H9 (cell line): ENCODE results near the gene PPP1R13L. TPM values are rescaled to one million over a fixed set of nuclear protein-coding genes. Genes with fewer than 3 reads are reported as not detected.
"Not testable (repeated sequence)": the region's sequence is repeated elsewhere in the genome, so short reads cannot be mapped to it uniquely, and the experiment has no call there.

Experiments used
- DNase-seq: peaks from one replicate; pipeline ENCODE4 v3.0.0-alpha.2; 2017
- H2AFZ ChIP-seq: one replicate; pipeline ENCODE4 v1.6.1; 2013; ENCODE audit warnings: mild to moderate bottlenecking, low read length, control low read depth, moderate library complexity
- H2AK5ac ChIP-seq: 2 replicates; pipeline ENCODE4 v1.6.1; 2013; ENCODE audit warnings: low read length, control low read depth, mixed read lengths; ENCODE audit not compliant: insufficient read length
- H2BK120ac ChIP-seq: one replicate; pipeline ENCODE4 v1.6.1; 2013; ENCODE audit warnings: low read depth, mild to moderate bottlenecking, low read length, control low read depth, inconsistent platforms; ENCODE audit not compliant: poor library complexity, severe bottlenecking
- H2BK12ac ChIP-seq: 2 replicates; pipeline ENCODE4 v1.6.1; 2013; ENCODE audit warnings: low read length, control low read depth, mixed read lengths, low read depth; ENCODE audit not compliant: insufficient read length
- H2BK15ac ChIP-seq: 2 replicates; pipeline ENCODE4 v1.6.1; 2013; ENCODE audit warnings: low read depth, low read length, control low read depth
- H2BK20ac ChIP-seq: one replicate; pipeline ENCODE4 v1.6.1; 2013; ENCODE audit warnings: low read depth, mild to moderate bottlenecking, low read length, control low read depth, inconsistent platforms; ENCODE audit not compliant: poor library complexity, severe bottlenecking
- H2BK5ac ChIP-seq: 2 replicates; pipeline ENCODE4 v1.6.1; 2013; ENCODE audit warnings: low read length, control low read depth, mixed read lengths; ENCODE audit not compliant: insufficient read length
- H3K14ac ChIP-seq: 2 replicates; pipeline ENCODE4 v1.6.1; 2013; ENCODE audit warnings: low read length, control low read depth; ENCODE audit not compliant: insufficient read depth
- H3K18ac ChIP-seq: 2 replicates; pipeline ENCODE4 v1.6.1; 2013; ENCODE audit warnings: low read depth, mild to moderate bottlenecking, mixed read lengths, low read length, control low read depth; ENCODE audit not compliant: insufficient read length
- H3K23ac ChIP-seq: 2 replicates; pipeline ENCODE4 v1.6.1; 2013; ENCODE audit warnings: low read length, control low read depth, mixed read lengths, low read depth; ENCODE audit not compliant: insufficient read length
- H3K23me2 ChIP-seq: 2 replicates; pipeline ENCODE4 v1.6.1; 2013; ENCODE audit warnings: low read depth, mild to moderate bottlenecking, mixed read lengths, low read length, control low read depth; ENCODE audit not compliant: insufficient read length, poor library complexity, severe bottlenecking
- H3K27ac ChIP-seq: 2 replicates; pipeline ENCODE4 v1.5.1; 2013; ENCODE audit warnings: low read length, control low read depth, mixed read lengths, low read depth; ENCODE audit not compliant: insufficient read length
- H3K27me3 ChIP-seq: 2 replicates; pipeline ENCODE4 v1.6.1; 2013; ENCODE audit warnings: low read length, control low read depth, inconsistent platforms; ENCODE audit not compliant: insufficient read depth
- H3K4ac ChIP-seq: 2 replicates; pipeline ENCODE4 v1.6.1; 2013; ENCODE audit warnings: low read depth, mild to moderate bottlenecking, control low read depth, inconsistent platforms, low read length, moderate library complexity
- H3K4me1 ChIP-seq: 2 replicates; pipeline ENCODE4 v1.6.1; 2013; ENCODE audit warnings: low read length, control low read depth, inconsistent platforms; ENCODE audit not compliant: insufficient read depth
- H3K4me2 ChIP-seq: 2 replicates; pipeline ENCODE4 v1.6.1; 2013; ENCODE audit warnings: low read length, control low read depth, mixed read lengths; ENCODE audit not compliant: insufficient read length, insufficient read depth
- H3K56ac ChIP-seq: 2 replicates; pipeline ENCODE4 v1.6.1; 2013; ENCODE audit warnings: low read depth, mild to moderate bottlenecking, mixed read lengths, low read length, control low read depth; ENCODE audit not compliant: insufficient read length
- H3K79me1 ChIP-seq: 2 replicates; pipeline ENCODE4 v1.6.1; 2013; ENCODE audit warnings: low read depth, mild to moderate bottlenecking, moderate library complexity, low read length, control low read depth, inconsistent platforms; ENCODE audit not compliant: insufficient read depth, poor library complexity, severe bottlenecking
- H3K79me2 ChIP-seq: 2 replicates; pipeline ENCODE4 v1.6.1; 2013; ENCODE audit warnings: low read length, control low read depth, inconsistent platforms; ENCODE audit not compliant: insufficient read depth
- H3K9ac ChIP-seq: 2 replicates; pipeline ENCODE4 v1.6.1; 2013; ENCODE audit warnings: low read length, control low read depth, mixed read lengths; ENCODE audit not compliant: insufficient read length; ENCODE audit errors: extremely low read depth
- H3K9me3 ChIP-seq: one replicate; pipeline ENCODE4 v1.6.1; 2013; ENCODE audit warnings: low read depth, low read length, inconsistent platforms; ENCODE audit not compliant: control insufficient read depth
- H3T11ph ChIP-seq: one replicate; pipeline ENCODE4 v1.6.1; 2013; ENCODE audit warnings: mild to moderate bottlenecking, low read length, control low read depth, inconsistent platforms
- H4K20me1 ChIP-seq: one replicate; pipeline ENCODE4 v1.6.1; 2013; ENCODE audit not compliant: control insufficient read depth, insufficient read length, insufficient read depth
- H4K5ac ChIP-seq: 2 replicates; pipeline ENCODE4 v1.6.1; 2013; ENCODE audit warnings: low read depth, mild to moderate bottlenecking, mixed read lengths, low read length, control low read depth; ENCODE audit not compliant: insufficient read length
- H4K8ac ChIP-seq: replicated peaks from 2 replicates; pipeline ENCODE4 v1.6.1; 2013; ENCODE audit warnings: low read length, control low read depth, mixed read lengths, low read depth; ENCODE audit not compliant: insufficient read length
- H4K91ac ChIP-seq: 2 replicates; pipeline ENCODE4 v1.6.1; 2013; ENCODE audit warnings: low read depth, mild to moderate bottlenecking, moderate library complexity, mixed read lengths, low read length, control low read depth; ENCODE audit not compliant: insufficient read length
- H3K27ac Mint-ChIP-seq, 3 experiments: 2 replicates in 2 of 3; 3 replicates in 1 of 3; pipeline ENCODE4 v1.8.0; 2020 to 2021; ENCODE audit warnings: mixed read lengths in 3 of 3, mild to moderate bottlenecking in 1 of 3, moderate library complexity in 1 of 3
- H3K27me3 Mint-ChIP-seq: 2 replicates; pipeline ENCODE4 v1.8.0; 2021; ENCODE audit warnings: low read depth, mild to moderate bottlenecking, moderate library complexity, mixed read lengths
- H3K36me3 Mint-ChIP-seq, 3 experiments: 2 replicates in 2 of 3; 3 replicates in 1 of 3; pipeline ENCODE4 v1.8.0; 2020 to 2021; ENCODE audit warnings: low read depth in 3 of 3, mixed read lengths in 3 of 3; ENCODE audit not compliant: insufficient read depth in 1 of 3
- H3K4me1 Mint-ChIP-seq, 2 experiments: 2 replicates each; pipeline ENCODE4 v1.8.0; 2020; ENCODE audit warnings: mixed read lengths in 2 of 2
- H3K4me3 Mint-ChIP-seq, 2 experiments: 2 replicates in 1 of 2; 3 replicates in 1 of 2; pipeline ENCODE4 v1.8.0; 2020 to 2021; ENCODE audit warnings: mild to moderate bottlenecking in 2 of 2, mixed read lengths in 2 of 2, moderate library complexity in 1 of 2
- H3K9me3 Mint-ChIP-seq, 2 experiments: 2 replicates in 1 of 2; 3 replicates in 1 of 2; pipeline ENCODE4 v1.8.0; 2020; ENCODE audit warnings: mild to moderate bottlenecking in 2 of 2, mixed read lengths in 2 of 2, moderate library complexity in 1 of 2
- WGBS: extraction: QIAGEN DNeasy Blood & Tissue Kit; methylation state at CpG from one replicate; pipeline ENCODE4 v1.1.7; 2013; ENCODE audit warnings: missing lambda C conversion rate, low lambda C conversion rate, mixed read lengths; ENCODE audit not compliant: insufficient read length; ENCODE audit errors: extremely low coverage; 5-methylcytosine and 5-hydroxymethylcytosine counted together
- total RNA-seq: library from RNA; stranded (reverse); gene quantifications from 2 replicates; pipeline ENCODE4 v1.2.1, GENCODE V29; 2021
- TF ChIP-seq, protein P1 (sequence below): fragments of 200-600 bp; sonication (generic); conservative IDR thresholded peaks from 3 replicates; pipeline ENCODE4 v1.8.0; 2021; ENCODE audit warnings: antibody characterized with exemption, mild to moderate bottlenecking

The PPP1R13L gene
- total RNA-seq, 1 experiment from 2014 or later = 42.6 TPM

DNA sequence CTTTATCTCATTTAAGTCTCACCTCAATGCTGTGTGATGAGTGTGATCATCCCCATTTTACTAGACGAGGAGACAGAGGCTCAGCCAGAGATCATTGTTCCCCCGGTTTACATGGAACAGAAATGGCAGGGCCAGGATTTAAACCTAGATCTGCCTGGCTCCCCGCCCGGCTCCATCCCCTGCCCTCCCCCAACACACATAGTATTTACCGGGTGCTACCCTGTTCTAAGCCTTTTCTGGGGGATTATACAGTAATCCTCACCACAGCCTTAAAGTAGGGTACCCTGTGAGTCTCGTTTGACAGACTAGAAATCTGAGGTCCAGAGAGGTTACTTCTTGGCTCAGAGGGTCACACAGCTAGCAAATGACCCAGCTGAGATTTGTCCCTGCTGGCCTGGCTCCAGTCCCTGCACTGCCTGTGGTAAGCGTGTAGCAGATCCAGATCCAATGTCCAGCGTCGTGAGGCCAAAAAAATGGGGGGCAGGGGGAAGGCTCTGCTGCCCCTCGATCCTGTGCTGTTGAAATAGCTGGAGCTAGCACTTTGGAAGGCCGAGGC is 68.1 kb downstream of the PPP1R13L start:
- no peak overlapping the region for H4K8ac ChIP-seq
- H3K14ac ChIP-seq = no peak overlapping the region; the same call in 1 of the 2 replicates
- Mint-ChIP-seq H3K9me3 (no peaks in the 10 kb centered on the region; a peak in 2 of 5 replicates), H3K4me1 (peaks cover 3 to 11% of the 10 kb centered on the region in 2 experiments; a peak in 3 of 4 replicates), H3K27me3 (peaks cover 32% of the 10 kb centered on the region), H3K27ac (no peak overlapping the region), H3K36me3 (no peaks in the 10 kb centered on the region), H3K4me3 (no peak overlapping the region)
- no peak overlapping the region for H2BK12ac ChIP-seq
- H4K5ac ChIP-seq = no peak overlapping the region
- H3K4me1 ChIP-seq = no peaks in the 10 kb centered on the region
- H3K9me3 ChIP-seq = no peaks in the 10 kb centered on the region
- DNase-seq = no peak
- peaks cover 4% of the 10 kb centered on the region for H3K27me3 ChIP-seq
- TF ChIP-seq, protein P1, sequence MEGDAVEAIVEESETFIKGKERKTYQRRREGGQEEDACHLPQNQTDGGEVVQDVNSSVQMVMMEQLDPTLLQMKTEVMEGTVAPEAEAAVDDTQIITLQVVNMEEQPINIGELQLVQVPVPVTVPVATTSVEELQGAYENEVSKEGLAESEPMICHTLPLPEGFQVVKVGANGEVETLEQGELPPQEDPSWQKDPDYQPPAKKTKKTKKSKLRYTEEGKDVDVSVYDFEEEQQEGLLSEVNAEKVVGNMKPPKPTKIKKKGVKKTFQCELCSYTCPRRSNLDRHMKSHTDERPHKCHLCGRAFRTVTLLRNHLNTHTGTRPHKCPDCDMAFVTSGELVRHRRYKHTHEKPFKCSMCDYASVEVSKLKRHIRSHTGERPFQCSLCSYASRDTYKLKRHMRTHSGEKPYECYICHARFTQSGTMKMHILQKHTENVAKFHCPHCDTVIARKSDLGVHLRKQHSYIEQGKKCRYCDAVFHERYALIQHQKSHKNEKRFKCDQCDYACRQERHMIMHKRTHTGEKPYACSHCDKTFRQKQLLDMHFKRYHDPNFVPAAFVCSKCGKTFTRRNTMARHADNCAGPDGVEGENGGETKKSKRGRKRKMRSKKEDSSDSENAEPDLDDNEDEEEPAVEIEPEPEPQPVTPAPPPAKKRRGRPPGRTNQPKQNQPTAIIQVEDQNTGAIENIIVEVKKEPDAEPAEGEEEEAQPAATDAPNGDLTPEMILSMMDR = no peak
- no CpG with 5 or more reads among the region's 11 CpGs for WGBS
- H3K23me2 ChIP-seq = peaks cover 9% of the 10 kb centered on the region
- no peak overlapping the region for H3K4ac ChIP-seq
- no peaks in the 10 kb centered on the region for H3K79me1 ChIP-seq
- H2AK5ac ChIP-seq = no peak overlapping the region
- no peak overlapping the region for H2BK5ac ChIP-seq
- H2AFZ ChIP-seq = no peak overlapping the region
- no peak overlapping the region for H3K23ac ChIP-seq
- H4K20me1 ChIP-seq = peaks cover 2% of the 10 kb centered on the region
- no peak overlapping the region for H3K9ac ChIP-seq
- H2BK120ac ChIP-seq = no peak overlapping the region
- H3K79me2 ChIP-seq = no peaks in the 10 kb centered on the region
- no peak overlapping the region for H3K56ac ChIP-seq
- no peak overlapping the region for H3K27ac ChIP-seq
- no peak overlapping the region for H3K4me2 ChIP-seq
- H3T11ph ChIP-seq = no peak overlapping the region
- no peak overlapping the region for H3K18ac ChIP-seq
- H4K91ac ChIP-seq = no peak overlapping the region
- no peak overlapping the region for H2BK15ac ChIP-seq
- H2BK20ac ChIP-seq = no peak overlapping the region

DNA sequence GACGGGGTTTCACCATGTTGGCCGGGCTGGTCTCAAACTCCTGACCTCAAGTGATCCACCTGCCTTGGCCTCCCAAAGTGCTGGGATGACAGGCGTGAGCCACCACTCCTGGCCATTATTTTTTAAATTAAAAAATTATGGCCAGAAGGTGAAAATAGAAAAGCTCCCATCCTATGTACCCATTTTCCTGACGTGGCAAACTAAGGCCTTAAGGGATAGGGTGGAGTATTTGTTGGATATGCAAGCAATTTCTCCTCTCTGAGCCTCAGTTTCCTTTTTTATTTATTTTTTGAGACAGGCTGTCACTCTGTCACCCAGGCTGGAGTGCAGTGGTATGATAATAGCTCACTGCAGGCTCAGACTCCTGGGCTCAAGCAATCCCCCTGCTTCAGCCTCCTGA is 70.0 kb downstream of the PPP1R13L start:
- H3K23me2 ChIP-seq, H2AFZ ChIP-seq, H3K27ac Mint-ChIP-seq, H2BK15ac ChIP-seq, H2AK5ac ChIP-seq, H3K36me3 Mint-ChIP-seq, H3K9me3 Mint-ChIP-seq, H3K79me1 ChIP-seq, H3K14ac ChIP-seq, H4K20me1 ChIP-seq, H3K27me3 ChIP-seq, H3K56ac ChIP-seq, H3K18ac ChIP-seq, H4K5ac ChIP-seq, H3K4me3 Mint-ChIP-seq, H2BK5ac ChIP-seq, DNase-seq, H2BK12ac ChIP-seq, H4K8ac ChIP-seq, H4K91ac ChIP-seq, H3K4me1 Mint-ChIP-seq, H2BK20ac ChIP-seq, H3K79me2 ChIP-seq, H2BK120ac ChIP-seq, H3K9me3 ChIP-seq, H3K27ac ChIP-seq, H3K4me1 ChIP-seq, H3K4me2 ChIP-seq, H3T11ph ChIP-seq, H3K4ac ChIP-seq, H3K23ac ChIP-seq, H3K9ac ChIP-seq: not testable (repeated sequence)
- WGBS = no CpG with 5 or more reads among the region's 4 CpGs
- peaks cover 28% of the 10 kb centered on the region for H3K27me3 Mint-ChIP-seq
